Measurements from ENCODE around the gene PICALM. TPM values are rescaled to one million over a fixed set of nuclear protein-coding genes. Genes with fewer than 3 reads are reported as not detected.

PICALM gene
- total and polyA plus RNA-seq, 9 of the 15 experiments (the other 6 are each of a cell fraction or from before 2014, with no cell fraction given), result 41.3 to 990 (median 309) TPM

DNA sequence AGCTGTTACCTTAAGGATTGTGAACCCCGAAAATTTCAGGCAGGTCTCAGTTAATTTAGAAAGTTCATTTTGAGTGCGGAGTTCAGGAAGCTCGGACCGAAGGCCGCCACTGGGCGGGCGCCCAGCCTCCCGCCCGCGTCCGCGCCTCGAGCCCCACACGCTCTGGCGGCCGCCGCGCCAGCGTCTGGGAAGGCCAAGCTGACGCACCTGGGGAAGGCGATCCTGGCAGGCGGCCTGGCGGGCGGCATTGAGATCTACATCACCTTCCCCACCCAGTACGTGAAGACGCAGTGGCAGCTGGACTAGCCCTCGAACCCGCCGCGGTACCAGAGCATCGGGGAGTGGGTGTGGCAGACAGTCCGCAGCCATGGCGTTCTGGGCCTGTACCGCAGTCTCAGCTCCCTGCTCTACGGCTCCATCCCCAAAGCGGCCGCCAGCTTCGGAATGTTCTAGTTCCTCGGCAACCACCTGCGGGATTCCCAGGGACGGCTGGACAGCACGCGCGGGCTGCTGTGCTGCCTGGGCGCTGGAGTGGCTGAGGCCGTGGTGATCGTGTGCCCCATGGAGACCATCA, 134.2 kb downstream of the PICALM start:
- H3K9me3 ChIP-seq (replicated peaks; ENCODE audit: control insufficient read depth, insufficient read depth, low read depth, low read length), result no peaks in the 10 kb centered on the region; the same call in none of the 2 replicates
- no TSS peak for BruUV-seq (replicated peaks)
- H4K20me1 ChIP-seq (replicated peaks; ENCODE audit: control insufficient read depth, insufficient read depth, low read length), result no peaks in the 10 kb centered on the region
- no peak overlapping the region for H3K9ac ChIP-seq (ENCODE audit: insufficient read depth in 1 of 2, low read depth in 2 of 2, low read length in 2 of 2)
- peaks cover 0 to 2% of the 10 kb centered on the region in 2 experiments; a peak in 1 of 5 replicates for H3K27me3 ChIP-seq (ENCODE audit: control insufficient read depth in 2 of 2, insufficient read depth in 2 of 2, low read length in 2 of 2)
- FAIRE-seq (no peak), DNase-seq (ENCODE audit: extremely low read depth in 1 of 4, low spot score in 3 of 4) (no peak), ATAC-seq (no peak)
- H3K4me3 ChIP-seq, result no peak overlapping the region
- H3K4me2 ChIP-seq (ENCODE audit: insufficient read depth, low read length), result no peak overlapping the region
- peaks cover 0 to 6% of the 10 kb centered on the region in 2 experiments; a peak in 1 of 5 replicates for H3K4me1 ChIP-seq (replicated peaks in 1 of 2; ENCODE audit: control insufficient read depth in 2 of 2, insufficient read depth in 2 of 2, low read length in 2 of 2)
- ChIA-PET CTCF (ENCODE audit: low intra/inter-chr PET ratio) (no interaction called here), POLR2A (no interaction called here)
- H3K36me3 ChIP-seq (ENCODE audit: control insufficient read depth, insufficient read depth, low read length), result no peaks in the 10 kb centered on the region
- no peak overlapping the region for H3K27ac ChIP-seq (ENCODE audit: extremely low read depth, low read depth, low read length)
- 82% methylated on average over 35 of the region's 47 CpGs for WGBS (ENCODE audit: insufficient coverage, low coverage, missing lambda C conversion rate)
- no peak for TF ChIP-seq SOX6 (IDR thresholded peaks at IDR 0.05)
- TF ChIP-seq, protein P1, sequence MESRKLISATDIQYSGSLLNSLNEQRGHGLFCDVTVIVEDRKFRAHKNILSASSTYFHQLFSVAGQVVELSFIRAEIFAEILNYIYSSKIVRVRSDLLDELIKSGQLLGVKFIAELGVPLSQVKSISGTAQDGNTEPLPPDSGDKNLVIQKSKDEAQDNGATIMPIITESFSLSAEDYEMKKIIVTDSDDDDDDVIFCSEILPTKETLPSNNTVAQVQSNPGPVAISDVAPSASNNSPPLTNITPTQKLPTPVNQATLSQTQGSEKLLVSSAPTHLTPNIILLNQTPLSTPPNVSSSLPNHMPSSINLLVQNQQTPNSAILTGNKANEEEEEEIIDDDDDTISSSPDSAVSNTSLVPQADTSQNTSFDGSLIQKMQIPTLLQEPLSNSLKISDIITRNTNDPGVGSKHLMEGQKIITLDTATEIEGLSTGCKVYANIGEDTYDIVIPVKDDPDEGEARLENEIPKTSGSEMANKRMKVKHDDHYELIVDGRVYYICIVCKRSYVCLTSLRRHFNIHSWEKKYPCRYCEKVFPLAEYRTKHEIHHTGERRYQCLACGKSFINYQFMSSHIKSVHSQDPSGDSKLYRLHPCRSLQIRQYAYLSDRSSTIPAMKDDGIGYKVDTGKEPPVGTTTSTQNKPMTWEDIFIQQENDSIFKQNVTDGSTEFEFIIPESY (CRISPR knock-in tag; IDR thresholded peaks at IDR 0.05), result peak; percentile 72
- no peaks in the 10 kb centered on the region for H3K79me2 ChIP-seq (ENCODE audit: control insufficient read depth, insufficient read depth, low read length)
- no peaks in the 10 kb centered on the region for H3K9me1 ChIP-seq (ENCODE audit: control insufficient read depth, insufficient read depth, low read length)
- no peak overlapping the region for H2AFZ ChIP-seq (ENCODE audit: low read depth, low read length)
- intact Hi-C loops (cut with micrococcal nuclease), result no loop called here
- in situ Hi-C loops (cut with MboI), result loop anchor here (5.0 kb wide), 1 partner anchor 358 kb away; no protein-coding TSS in a partner anchor

GRCh38 chr11:85930879-85931366, 138.0 kb downstream of the PICALM start:
- peaks cover 0 to 6% of the 10 kb centered on the region in 2 experiments; a peak in 1 of 5 replicates for H3K4me1 ChIP-seq (replicated peaks in 1 of 2; ENCODE audit: control insufficient read depth in 2 of 2, insufficient read depth in 2 of 2, low read length in 2 of 2)
- FAIRE-seq, result no peak
- in situ Hi-C loops (cut with MboI), result no loop called here
- ATAC-seq, result no peak
- POLR2A ChIA-PET, result no interaction called here
- CTCF ChIA-PET (ENCODE audit: low intra/inter-chr PET ratio), result no interaction called here
- intact Hi-C loops (cut with micrococcal nuclease), result no loop called here
- 9% methylated on average over 11 of the region's 11 CpGs for WGBS (ENCODE audit: insufficient coverage, low coverage, missing lambda C conversion rate)
- H3K79me2 ChIP-seq (ENCODE audit: control insufficient read depth, insufficient read depth, low read length), result no peaks in the 10 kb centered on the region
- no peaks in the 10 kb centered on the region for H3K9me1 ChIP-seq (ENCODE audit: control insufficient read depth, insufficient read depth, low read length)
- no peak overlapping the region for H3K9ac ChIP-seq (ENCODE audit: insufficient read depth in 1 of 2, low read depth in 2 of 2, low read length in 2 of 2)
- H3K27ac ChIP-seq (ENCODE audit: extremely low read depth, low read depth, low read length), result no peak overlapping the region
- no peaks in the 10 kb centered on the region; the same call in 1 of the 2 replicates for H3K9me3 ChIP-seq (replicated peaks; ENCODE audit: control insufficient read depth, insufficient read depth, low read depth, low read length)
- H3K27me3 ChIP-seq (ENCODE audit: control insufficient read depth in 2 of 2, insufficient read depth in 2 of 2, low read length in 2 of 2), result peaks cover 0 to 2% of the 10 kb centered on the region in 2 experiments; a peak in 1 of 5 replicates
- no peaks in the 10 kb centered on the region for H3K36me3 ChIP-seq (ENCODE audit: control insufficient read depth, insufficient read depth, low read length)
- H3K4me3 ChIP-seq, result no peak overlapping the region
- no peaks in the 10 kb centered on the region for H4K20me1 ChIP-seq (replicated peaks; ENCODE audit: control insufficient read depth, insufficient read depth, low read length)
- no peak overlapping the region for H3K4me2 ChIP-seq (ENCODE audit: insufficient read depth, low read length)
- BruUV-seq (replicated peaks), result no TSS peak
- no peak overlapping the region for H2AFZ ChIP-seq (ENCODE audit: low read depth, low read length)
- no peak for DNase-seq (ENCODE audit: extremely low read depth in 1 of 4, low spot score in 3 of 4)
- TF ChIP-seq RBM15 (IDR thresholded peaks at IDR 0.05; ENCODE audit: insufficient read depth, low read length) (no peak), ZNF444 (CRISPR knock-in tag; IDR thresholded peaks at IDR 0.05) (no peak), CBX1 (IDR thresholded peaks at IDR 0.05; ENCODE audit: low read depth) (no peak), SMAD3 (CRISPR knock-in tag; conservative IDR thresholded peaks at IDR 0.05) (no peak), ATF1 (CRISPR knock-in tag; IDR thresholded peaks at IDR 0.05) (no peak), ATF1 (tag; IDR thresholded peaks at IDR 0.05) (no peak), HINFP (tag; conservative IDR thresholded peaks at IDR 0.05; ENCODE audit: low read depth) (no peak), ZNF408 (CRISPR knock-in tag; IDR thresholded peaks at IDR 0.05; ENCODE audit: low read depth) (no peak), SIN3A (IDR thresholded peaks at IDR 0.05; ENCODE audit: borderline replicate concordance in 2 of 2, control insufficient read depth in 1 of 2, low read depth in 2 of 2, low read length in 2 of 2) (no peak), MYC (IDR thresholded peaks at IDR 0.05; ENCODE audit: low read depth, low read length) (no peak), MYC (CRISPR knock-in tag; IDR thresholded peaks at IDR 0.05; ENCODE audit: borderline replicate concordance, low read depth) (no peak)

Data from K562 (cell line).